Measurements from ENCODE around the gene MYLK3. TPM values are rescaled to one million over a fixed set of nuclear protein-coding genes. Genes with fewer than 3 reads are reported as not detected.
"Not testable (repeated sequence)": the region's sequence is repeated elsewhere in the genome, so short reads cannot be mapped to it uniquely, and the experiment has no call there.

The MYLK3 gene
- total RNA-seq, 4 donors from 2014 or later, result 0.11 to 0.86 (median 0.19) TPM; not detected in 1

DNA sequence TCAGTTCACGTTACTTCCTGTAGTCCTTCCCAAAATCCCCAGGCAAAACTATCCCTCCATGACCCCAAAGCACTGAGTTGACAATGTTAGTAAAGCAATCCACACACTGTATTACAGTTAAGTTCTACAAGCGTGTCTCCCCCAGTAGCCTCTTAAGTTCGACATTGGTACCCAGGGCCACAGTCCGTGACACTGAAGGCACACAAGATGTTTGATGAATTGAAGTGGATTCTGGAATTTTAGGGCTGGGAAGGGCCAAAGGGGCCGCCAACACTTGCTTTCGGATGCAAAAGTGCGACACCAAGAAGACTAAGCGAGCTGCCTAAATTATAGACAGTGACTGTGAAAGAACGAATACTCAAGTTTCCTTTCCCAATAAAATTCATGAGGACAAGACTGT is 60.7 kb downstream of the MYLK3 start:
- intact Hi-C loops (cut with DNase I; ENCODE audit: low total_unique reads), result no loop called here
- TF ChIP-seq, protein P1, sequence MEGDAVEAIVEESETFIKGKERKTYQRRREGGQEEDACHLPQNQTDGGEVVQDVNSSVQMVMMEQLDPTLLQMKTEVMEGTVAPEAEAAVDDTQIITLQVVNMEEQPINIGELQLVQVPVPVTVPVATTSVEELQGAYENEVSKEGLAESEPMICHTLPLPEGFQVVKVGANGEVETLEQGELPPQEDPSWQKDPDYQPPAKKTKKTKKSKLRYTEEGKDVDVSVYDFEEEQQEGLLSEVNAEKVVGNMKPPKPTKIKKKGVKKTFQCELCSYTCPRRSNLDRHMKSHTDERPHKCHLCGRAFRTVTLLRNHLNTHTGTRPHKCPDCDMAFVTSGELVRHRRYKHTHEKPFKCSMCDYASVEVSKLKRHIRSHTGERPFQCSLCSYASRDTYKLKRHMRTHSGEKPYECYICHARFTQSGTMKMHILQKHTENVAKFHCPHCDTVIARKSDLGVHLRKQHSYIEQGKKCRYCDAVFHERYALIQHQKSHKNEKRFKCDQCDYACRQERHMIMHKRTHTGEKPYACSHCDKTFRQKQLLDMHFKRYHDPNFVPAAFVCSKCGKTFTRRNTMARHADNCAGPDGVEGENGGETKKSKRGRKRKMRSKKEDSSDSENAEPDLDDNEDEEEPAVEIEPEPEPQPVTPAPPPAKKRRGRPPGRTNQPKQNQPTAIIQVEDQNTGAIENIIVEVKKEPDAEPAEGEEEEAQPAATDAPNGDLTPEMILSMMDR (IDR thresholded peaks at IDR 0.05), result no peak
- no peak for TF ChIP-seq POLR2A (IDR thresholded peaks at IDR 0.05)
- 63 to 66% methylated on average over 9 of the region's 9 CpGs for WGBS, 2 donors
- H3K4me3 ChIP-seq (ENCODE audit: low read depth, poor library complexity, severe bottlenecking), result no peak overlapping the region
- DNase-seq (ENCODE audit: low spot score in 2 of 2), result no peak

DNA sequence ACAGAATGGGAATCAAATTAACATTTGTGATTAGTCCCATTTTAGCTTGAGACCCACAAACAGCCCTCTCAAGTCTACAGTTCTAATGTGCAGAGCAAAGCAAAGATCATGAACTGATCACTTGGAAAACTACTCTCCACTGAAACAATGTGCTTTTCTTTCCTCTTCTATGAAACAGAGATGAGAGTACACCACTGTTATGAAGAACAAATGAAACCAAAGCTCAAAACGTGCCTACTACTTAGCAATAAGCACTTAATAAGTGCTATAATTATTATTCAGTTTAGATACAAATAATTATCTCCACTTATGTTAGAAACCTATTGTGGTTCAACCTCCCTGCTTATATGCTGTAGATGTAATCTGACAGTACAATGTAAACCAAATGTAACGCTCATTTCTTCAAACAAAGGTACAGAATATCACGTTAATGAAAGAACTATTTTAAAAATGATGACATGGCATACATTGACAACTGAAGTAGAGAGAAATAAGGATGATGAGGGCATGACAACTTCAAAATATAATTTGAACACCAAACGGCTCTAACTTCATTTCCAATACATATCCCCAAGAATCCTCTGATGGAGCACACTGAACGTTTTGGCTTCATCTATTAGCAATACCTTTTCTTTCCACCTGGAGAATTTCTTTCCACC is 61.2 kb downstream of the MYLK3 start:
- H3K4me3 ChIP-seq (ENCODE audit: low read depth, poor library complexity, severe bottlenecking), result no peak overlapping the region
- no peak for DNase-seq (ENCODE audit: low spot score in 2 of 2)
- WGBS, 2 donors, result 41 to 46% methylated on average over 5 of the region's 5 CpGs
- TF ChIP-seq, protein P1 (IDR thresholded peaks at IDR 0.05), result no peak
- TF ChIP-seq POLR2A (IDR thresholded peaks at IDR 0.05), result no peak
- intact Hi-C loops (cut with DNase I; ENCODE audit: low total_unique reads), result no loop called here

DNA sequence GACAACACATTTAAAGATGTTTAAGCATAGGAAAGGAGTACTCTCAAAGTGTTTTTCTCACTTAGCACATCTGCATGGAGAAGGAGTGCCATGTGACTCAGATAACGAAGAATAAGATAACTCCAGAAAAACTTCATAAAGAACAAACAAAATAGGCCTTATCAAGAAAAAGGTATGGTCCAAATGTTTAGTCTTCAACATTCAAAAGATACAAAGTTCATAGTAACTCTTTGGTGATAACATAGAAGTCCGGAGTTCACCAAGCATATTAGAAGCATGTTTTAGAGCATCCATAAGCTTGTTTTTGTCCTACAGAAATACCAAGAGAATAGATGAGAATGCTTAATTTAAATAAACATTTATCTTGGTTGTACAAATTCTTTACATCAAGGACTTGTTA is 66.3 kb downstream of the MYLK3 start:
- intact Hi-C loops (cut with DNase I; ENCODE audit: low total_unique reads); H3K4me3 ChIP-seq (ENCODE audit: low read depth, poor library complexity, severe bottlenecking); DNase-seq (ENCODE audit: low spot score in 2 of 2): not testable (repeated sequence)
- 88 to 90% methylated on average over 2 of the region's 2 CpGs for WGBS, 2 donors

DNA sequence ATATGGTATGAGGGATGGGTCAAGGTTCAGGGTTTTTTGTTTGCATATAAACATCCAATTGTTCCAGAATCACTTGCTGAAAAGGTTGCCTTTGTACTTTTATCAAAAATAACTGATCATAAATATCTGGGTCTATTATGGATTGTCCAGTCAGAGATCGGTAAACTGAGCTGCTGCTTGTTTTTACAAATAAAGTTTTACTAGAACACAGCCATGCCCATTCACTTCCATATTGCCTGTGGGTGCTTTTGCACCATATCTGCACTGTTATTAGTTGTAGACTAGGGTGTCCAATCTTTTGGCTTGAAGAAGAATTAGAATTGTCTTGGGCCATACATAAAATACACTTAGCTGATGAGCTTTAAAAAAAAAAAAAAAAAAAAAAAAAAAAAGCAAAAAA is 70.2 kb downstream of the MYLK3 start:
- intact Hi-C loops (cut with DNase I; ENCODE audit: low total_unique reads); H3K4me3 ChIP-seq (ENCODE audit: low read depth, poor library complexity, severe bottlenecking); DNase-seq (ENCODE audit: low spot score in 2 of 2): not testable (repeated sequence)
- WGBS, 2 donors, result 94 to 100% methylated on average over 1 of the region's 1 CpG

DNA sequence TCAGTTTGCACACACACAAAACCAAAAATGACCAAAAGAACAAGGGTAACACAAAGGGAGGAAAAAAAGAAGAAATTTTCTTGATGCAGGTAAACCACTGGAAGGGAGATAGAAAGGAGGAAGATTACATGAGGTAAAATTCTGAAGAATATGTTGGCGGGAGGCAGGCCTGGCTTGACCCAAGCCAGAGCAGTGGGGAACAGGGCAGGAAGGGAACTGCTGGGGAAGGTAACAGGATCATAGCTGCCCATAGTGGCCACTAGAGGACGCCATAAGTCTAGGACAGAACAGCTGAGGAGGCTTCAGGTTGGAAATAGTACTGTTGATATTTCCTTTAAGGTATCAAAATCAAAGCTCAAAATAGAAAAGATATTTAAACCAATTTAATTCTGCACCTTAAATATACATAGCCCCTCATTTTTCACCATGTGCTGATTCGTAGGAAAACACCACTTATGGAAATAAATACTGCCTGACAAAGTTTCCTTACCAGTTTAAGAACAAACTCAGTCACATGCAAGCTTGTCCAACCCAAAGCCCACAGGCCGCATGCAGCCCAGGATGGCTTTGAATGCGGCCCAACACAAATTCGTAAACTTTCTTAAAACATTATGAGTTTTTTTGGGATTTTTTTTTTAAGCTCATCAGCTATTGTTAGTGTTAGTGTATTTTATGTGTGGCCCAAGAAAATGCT is 74.7 kb downstream of the MYLK3 start:
- DNase-seq (ENCODE audit: low spot score in 2 of 2), result no peak
- no peak overlapping the region for H3K4me3 ChIP-seq (ENCODE audit: low read depth, poor library complexity, severe bottlenecking)
- intact Hi-C loops (cut with DNase I; ENCODE audit: low total_unique reads), result no loop called here
- WGBS, 2 donors, result 71 to 72% methylated on average over 6 of the region's 6 CpGs
- TF ChIP-seq POLR2A (IDR thresholded peaks at IDR 0.05), result no peak
- TF ChIP-seq, protein P1 (IDR thresholded peaks at IDR 0.05), result peak in 1 of 3 donors; percentile 25

DNA sequence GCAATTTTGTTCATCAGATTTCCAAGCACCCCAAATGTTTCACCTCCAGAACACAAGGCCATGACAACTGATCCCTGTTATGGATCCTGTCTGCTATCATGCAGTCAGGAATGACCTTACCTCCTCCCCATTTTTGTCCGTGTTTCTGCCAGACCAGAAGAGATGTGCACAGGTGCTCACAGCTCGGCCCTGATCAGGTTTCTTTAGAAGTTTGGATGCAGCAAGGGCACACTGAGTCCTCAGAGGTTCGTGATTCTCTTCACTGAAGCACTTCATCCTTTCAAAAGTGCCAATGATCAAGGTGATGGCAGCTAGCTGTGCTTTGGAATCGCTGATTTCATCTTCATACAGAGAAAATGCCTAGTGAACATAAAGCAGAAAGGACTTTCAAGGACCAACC is 86.0 kb downstream of the MYLK3 start:
- DNase-seq (ENCODE audit: low spot score in 2 of 2), result no peak
- intact Hi-C loops (cut with DNase I; ENCODE audit: low total_unique reads), result no loop called here
- H3K4me3 ChIP-seq (ENCODE audit: low read depth, poor library complexity, severe bottlenecking), result no peak overlapping the region
- 64 to 70% methylated on average over 4 of the region's 4 CpGs for WGBS, 2 donors
- TF ChIP-seq POLR2A (IDR thresholded peaks at IDR 0.05), result no peak
- TF ChIP-seq, protein P1 (IDR thresholded peaks at IDR 0.05), result no peak

Measured in lower leg skin (tissue), 4 donors.